ENCODE data around the gene FOS.
A peak's percentile ranks its signal among the peaks of the same experiment; 100 is the strongest.

Gene FOS

DNA sequence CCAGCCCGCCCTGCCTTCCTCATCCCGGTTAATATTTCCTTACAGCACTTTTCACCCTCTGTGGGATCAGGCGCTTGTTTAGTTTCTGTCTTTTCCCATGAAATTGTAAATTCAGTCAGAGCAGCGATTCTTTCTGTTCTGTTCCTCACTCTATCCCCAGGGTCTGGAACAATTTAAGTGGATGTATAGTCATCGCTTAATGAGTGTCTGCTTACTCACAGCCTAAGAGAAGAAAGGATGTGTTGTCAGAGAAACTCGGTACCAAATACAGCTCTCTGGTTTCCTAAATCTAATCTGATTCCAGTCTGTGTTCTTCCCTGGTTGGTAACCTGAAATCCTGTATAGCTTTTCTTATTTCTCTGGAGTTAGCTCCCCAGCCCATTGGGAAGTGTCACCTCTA lies 44.9 kb downstream of the FOS start:
- H3K9me3 Mint-ChIP-seq, result no peaks in the 10 kb centered on the region
- no peaks in the 10 kb centered on the region for H3K27me3 Mint-ChIP-seq
- no peaks in the 10 kb centered on the region for H3K4me1 Mint-ChIP-seq
- DNase-seq (no peak), ATAC-seq (no peak)
- H3K4me3 Mint-ChIP-seq, result no peak overlapping the region
- H3K27ac Mint-ChIP-seq, result no peak overlapping the region
- no peaks in the 10 kb centered on the region for H3K36me3 Mint-ChIP-seq (ENCODE audit: low read depth)

DNA sequence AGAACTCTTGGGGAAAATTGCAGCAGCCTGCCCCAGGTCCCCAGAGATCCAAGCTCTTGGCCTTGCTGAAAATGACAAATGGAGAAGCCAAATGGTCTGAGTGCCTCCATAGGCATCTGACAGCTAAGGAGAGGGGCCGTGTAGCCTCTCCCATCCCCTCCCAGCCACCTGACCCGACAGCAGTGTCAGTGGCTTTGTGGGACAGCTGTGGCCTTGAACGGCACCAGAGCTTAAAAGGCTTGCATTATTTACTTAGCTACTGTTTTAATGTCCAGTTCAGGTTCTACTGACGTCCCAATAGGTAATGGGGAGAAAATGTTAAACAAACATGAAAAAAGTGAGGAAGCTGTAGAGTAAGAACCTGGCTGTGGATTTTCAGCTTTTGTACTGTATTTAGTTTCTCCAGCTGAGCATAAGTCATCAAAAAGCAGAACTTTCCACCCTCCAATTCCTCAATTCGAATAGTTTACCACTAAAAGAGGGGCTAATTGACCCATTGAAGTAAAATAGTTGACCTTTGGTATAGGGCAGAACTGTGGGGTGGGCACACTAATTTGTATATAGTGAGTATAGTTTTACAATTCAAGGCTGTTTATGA lies 50.0 kb downstream of the FOS start:
- Mint-ChIP-seq H3K36me3 (ENCODE audit: low read depth) (no peaks in the 10 kb centered on the region), H3K9me3 (no peaks in the 10 kb centered on the region), H3K4me1 (peaks cover 12% of the 10 kb centered on the region), H3K27ac (no peak overlapping the region), H3K4me3 (no peak overlapping the region), H3K27me3 (no peaks in the 10 kb centered on the region)
- no peak for DNase-seq
- no peak for ATAC-seq

DNA sequence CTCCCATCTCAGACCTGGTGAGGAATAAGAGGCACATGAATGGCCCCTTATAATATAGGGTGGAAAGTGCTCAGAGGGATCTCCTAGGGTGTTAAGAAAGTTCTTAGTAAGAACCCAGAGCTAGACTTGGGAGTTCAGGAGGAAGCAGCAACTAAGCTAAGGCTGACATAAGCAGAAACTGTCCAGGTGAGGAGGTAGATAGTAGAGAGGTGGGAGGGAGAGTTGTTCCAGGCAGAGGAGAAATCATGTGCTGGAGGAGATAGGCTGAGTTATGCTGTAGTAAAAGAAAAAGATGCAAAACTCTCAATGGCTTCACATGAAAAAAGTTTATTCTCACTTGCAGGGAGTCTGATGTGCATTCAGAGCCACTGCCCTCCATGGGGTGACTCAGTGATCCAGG lies 50.7 kb downstream of the FOS start:
- peak; percentile 18 for ATAC-seq
- Mint-ChIP-seq H3K4me3 (no peak overlapping the region), H3K36me3 (ENCODE audit: low read depth) (no peaks in the 10 kb centered on the region), H3K27me3 (no peaks in the 10 kb centered on the region), H3K4me1 (peaks cover 15% of the 10 kb centered on the region), H3K9me3 (no peaks in the 10 kb centered on the region), H3K27ac (no peak overlapping the region)
- no peak for DNase-seq

GRCh38 chr14:75331471-75331870 lies 52.8 kb downstream of the FOS start:
- Mint-ChIP-seq H3K36me3 (ENCODE audit: low read depth) (no peaks in the 10 kb centered on the region), H3K4me3 (no peak overlapping the region), H3K27ac (no peak overlapping the region), H3K27me3 (no peaks in the 10 kb centered on the region), H3K4me1 (peaks cover 24% of the 10 kb centered on the region), H3K9me3 (no peaks in the 10 kb centered on the region)
- no peak for ATAC-seq
- no peak for DNase-seq

Data from activated naive CD8-positive, alpha-beta T cell treated with anti-CD3 and anti-CD28 coated beads, Interleukin-2, amount 50 U/mL, for 24 hours (primary cell).